PC-9 (cell line): ENCODE results near the gene SMCO2. TPM values are rescaled to one million over a fixed set of nuclear protein-coding genes. Genes with fewer than 3 reads are reported as not detected.

Experiments
- BruUV-seq: library from RNA; stranded (reverse); fragments of 400-500 nt; replicated peaks from 2 replicates; lab custom pipeline; 2021; lab: Mats Ljungman, UMichigan
- CTCF ChIA-PET: fragments of 300-600 bp; sonication (Branson Sonifier 250); formaldehyde crosslinking; loops from one replicate; lab custom pipeline; 2022; ENCODE audit warnings: antibody characterized with exemption; lab: Charles Lee
- POLR2A ChIA-PET: fragments of 300-600 bp; sonication (Branson Sonifier 250); formaldehyde crosslinking; loops from one replicate; lab custom pipeline; 2022; ENCODE audit warnings: antibody characterized with exemption; ENCODE audit not compliant: unreplicated experiment; lab: Charles Lee
- DNase-seq, 2 experiments: peaks; one replicate each; pipeline versions ENCODE4 v3.0.0 to v3.0.0-alpha.2; 2015 to 2022; ENCODE audit warnings: mixed read lengths in 1 of 2
- H2AFZ ChIP-seq: fragments of 200-600 bp; sonication (generic); 2 replicates; pipeline ENCODE4 v1.8.1; 2017; ENCODE audit warnings: antibody characterized with exemption
- H3F3A ChIP-seq: fragments of 200-600 bp; sonication (generic); 2 replicates; pipeline ENCODE4 v1.8.1; 2017; ENCODE audit warnings: antibody characterized with exemption, mild to moderate bottlenecking, low read depth; ENCODE audit not compliant: insufficient read depth
- H3K27ac ChIP-seq: fragments of 200-600 bp; sonication (generic); 2 replicates; pipeline ENCODE4 v1.6.1; 2016; ENCODE audit warnings: mixed run types
- H3K27me3 ChIP-seq: fragments of 200-600 bp; sonication (generic); 2 replicates; pipeline ENCODE4 v1.6.1; 2016; ENCODE audit warnings: low read depth, mixed run types; ENCODE audit not compliant: insufficient read depth
- H3K36me3 ChIP-seq: fragments of 200-600 bp; sonication (generic); 2 replicates; pipeline ENCODE4 v1.6.1; 2016; ENCODE audit warnings: low read depth, mixed run types
- H3K4me1 ChIP-seq: fragments of 200-600 bp; sonication (generic); replicated peaks from 2 replicates; pipeline ENCODE4 v1.6.1; 2016; ENCODE audit warnings: mixed run types; ENCODE audit not compliant: insufficient read depth
- H3K4me2 ChIP-seq: fragments of 200-600 bp; sonication (generic); 2 replicates; pipeline ENCODE4 v1.6.1; 2017; ENCODE audit warnings: mixed run types
- H3K4me3 ChIP-seq: fragments of 200-600 bp; sonication (generic); 2 replicates; pipeline ENCODE4 v1.6.1; 2016; ENCODE audit warnings: mixed run types
- H3K79me2 ChIP-seq: fragments of 200-600 bp; sonication (generic); 2 replicates; pipeline ENCODE4 v1.6.1; 2017; ENCODE audit warnings: low read depth, mixed run types
- H3K9me2 ChIP-seq: fragments of 200-600 bp; sonication (generic); 2 replicates; pipeline ENCODE4 v1.8.1; 2017; ENCODE audit warnings: mild to moderate bottlenecking; ENCODE audit not compliant: insufficient read depth
- H3K9me3 ChIP-seq: fragments of 200-600 bp; sonication (generic); 2 replicates; pipeline ENCODE4 v1.8.1; 2016; ENCODE audit warnings: low read depth; ENCODE audit not compliant: insufficient read depth
- H4K20me1 ChIP-seq: fragments of 200-600 bp; sonication (generic); 2 replicates; pipeline ENCODE4 v1.8.1; 2017; ENCODE audit not compliant: insufficient read depth
- EZH2 ChIP-seq: fragments of 200-600 bp; sonication (generic); IDR thresholded peaks from 2 replicates; pipeline ENCODE4 v1.8.0; 2017; ENCODE audit warnings: antibody characterized with exemption, low read depth
- intact Hi-C: fragments of 100-400 bp; cut with micrococcal nuclease; formaldehyde crosslinking; loops from one replicate; pipeline ENCODE4 v1.10.0; 2022; ENCODE audit not compliant: unreplicated experiment
- total RNA-seq: library from RNA; stranded (reverse); gene quantifications from 2 replicates; pipeline ENCODE4 v1.2.3, GENCODE V29; 2021
- TF ChIP-seq, protein P1 (sequence below): fragments of 200-600 bp; sonication (generic); conservative IDR thresholded peaks from 2 replicates; pipeline ENCODE4 v1.6.1; 2017; ENCODE audit warnings: mixed run types, antibody characterized with exemption, mild to moderate bottlenecking, moderate library complexity

SMCO2 gene
- total RNA-seq, 1 experiment from 2014 or later: 3.7 TPM

DNA sequence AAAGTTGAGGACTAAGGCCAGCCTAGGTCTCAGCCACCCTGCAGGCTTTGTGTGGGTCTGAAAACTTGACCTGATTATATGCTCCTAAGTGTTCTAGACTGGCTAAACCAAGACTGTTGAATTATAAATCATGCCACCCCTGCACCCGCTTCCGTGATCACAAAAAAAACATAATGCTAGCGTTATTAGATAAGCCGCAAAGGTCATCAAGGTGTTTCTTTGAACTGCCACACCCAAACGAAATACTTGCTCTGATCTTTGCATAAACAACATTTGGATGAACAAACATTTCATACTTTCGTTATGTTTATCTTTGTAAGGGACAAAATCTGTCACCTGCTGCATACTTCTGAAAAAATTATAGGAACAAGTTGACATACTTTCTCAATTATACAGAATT, 2.5 kb downstream of the SMCO2 start:
- no peaks in the 10 kb centered on the region for H3F3A ChIP-seq
- no peak overlapping the region for H3K4me2 ChIP-seq
- no peak overlapping the region for H2AFZ ChIP-seq
- H3K36me3 ChIP-seq: no peaks in the 10 kb centered on the region
- H3K9me2 ChIP-seq: no peaks in the 10 kb centered on the region
- no peak overlapping the region for H3K27ac ChIP-seq
- DNase-seq: no peak
- BruUV-seq: no TSS peak
- no peaks in the 10 kb centered on the region for H4K20me1 ChIP-seq
- no peaks in the 10 kb centered on the region for H3K4me1 ChIP-seq
- no peaks in the 10 kb centered on the region for H3K9me3 ChIP-seq
- intact Hi-C loops: no loop called here
- POLR2A ChIA-PET: no interaction called here
- H3K4me3 ChIP-seq: no peak overlapping the region
- no peaks in the 10 kb centered on the region for H3K27me3 ChIP-seq
- no peaks in the 10 kb centered on the region for H3K79me2 ChIP-seq
- TF ChIP-seq, protein P1, sequence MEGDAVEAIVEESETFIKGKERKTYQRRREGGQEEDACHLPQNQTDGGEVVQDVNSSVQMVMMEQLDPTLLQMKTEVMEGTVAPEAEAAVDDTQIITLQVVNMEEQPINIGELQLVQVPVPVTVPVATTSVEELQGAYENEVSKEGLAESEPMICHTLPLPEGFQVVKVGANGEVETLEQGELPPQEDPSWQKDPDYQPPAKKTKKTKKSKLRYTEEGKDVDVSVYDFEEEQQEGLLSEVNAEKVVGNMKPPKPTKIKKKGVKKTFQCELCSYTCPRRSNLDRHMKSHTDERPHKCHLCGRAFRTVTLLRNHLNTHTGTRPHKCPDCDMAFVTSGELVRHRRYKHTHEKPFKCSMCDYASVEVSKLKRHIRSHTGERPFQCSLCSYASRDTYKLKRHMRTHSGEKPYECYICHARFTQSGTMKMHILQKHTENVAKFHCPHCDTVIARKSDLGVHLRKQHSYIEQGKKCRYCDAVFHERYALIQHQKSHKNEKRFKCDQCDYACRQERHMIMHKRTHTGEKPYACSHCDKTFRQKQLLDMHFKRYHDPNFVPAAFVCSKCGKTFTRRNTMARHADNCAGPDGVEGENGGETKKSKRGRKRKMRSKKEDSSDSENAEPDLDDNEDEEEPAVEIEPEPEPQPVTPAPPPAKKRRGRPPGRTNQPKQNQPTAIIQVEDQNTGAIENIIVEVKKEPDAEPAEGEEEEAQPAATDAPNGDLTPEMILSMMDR: no peak
- TF ChIP-seq EZH2: no peak
- CTCF ChIA-PET: no interaction called here

DNA sequence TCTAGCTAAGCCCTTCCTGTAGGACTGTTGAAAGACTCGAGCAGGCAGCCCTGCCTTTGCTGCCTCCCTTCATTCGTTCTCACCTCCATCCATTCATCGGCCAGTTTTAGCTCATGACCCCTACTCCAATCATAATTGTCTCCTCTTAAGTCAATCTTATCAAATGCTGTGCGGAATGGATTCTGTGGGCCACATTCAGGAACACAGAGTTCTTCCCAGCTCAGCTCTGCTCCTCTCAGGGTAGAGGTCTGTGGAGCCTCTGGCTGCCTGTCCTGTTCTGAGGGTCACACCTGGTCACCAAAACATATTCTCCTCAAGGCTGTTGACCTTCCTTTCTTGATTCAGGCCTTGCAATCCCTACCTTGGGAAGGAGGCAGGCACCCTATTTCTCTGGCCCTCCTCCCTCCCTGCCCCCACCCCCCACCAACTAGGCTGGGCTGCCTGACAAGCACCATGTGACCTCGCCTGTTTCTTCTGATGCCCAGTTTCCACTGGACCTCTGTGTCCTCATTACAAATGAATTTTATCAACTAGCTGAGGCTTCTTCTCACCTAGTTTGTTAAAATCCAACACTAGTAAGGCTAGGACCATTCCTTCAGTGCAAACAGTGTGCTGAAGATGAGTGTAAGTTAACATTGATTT, 3.5 kb downstream of the SMCO2 start:
- Histone ChIP-seq H4K20me1 (no peaks in the 10 kb centered on the region), H3K79me2 (no peaks in the 10 kb centered on the region), H3K9me3 (no peaks in the 10 kb centered on the region), H3K4me1 (no peaks in the 10 kb centered on the region), H3K4me2 (no peak overlapping the region), H3K9me2 (no peaks in the 10 kb centered on the region), H3K36me3 (no peaks in the 10 kb centered on the region), H3K27ac (no peak overlapping the region), H2AFZ (no peak overlapping the region), H3F3A (no peaks in the 10 kb centered on the region), H3K4me3 (no peak overlapping the region), H3K27me3 (no peaks in the 10 kb centered on the region)
- ChIA-PET CTCF (no interaction called here), POLR2A (no interaction called here)
- TF ChIP-seq EZH2: no peak
- TF ChIP-seq, protein P1: no peak
- intact Hi-C loops: no loop called here
- no TSS peak for BruUV-seq
- no peak for DNase-seq

DNA sequence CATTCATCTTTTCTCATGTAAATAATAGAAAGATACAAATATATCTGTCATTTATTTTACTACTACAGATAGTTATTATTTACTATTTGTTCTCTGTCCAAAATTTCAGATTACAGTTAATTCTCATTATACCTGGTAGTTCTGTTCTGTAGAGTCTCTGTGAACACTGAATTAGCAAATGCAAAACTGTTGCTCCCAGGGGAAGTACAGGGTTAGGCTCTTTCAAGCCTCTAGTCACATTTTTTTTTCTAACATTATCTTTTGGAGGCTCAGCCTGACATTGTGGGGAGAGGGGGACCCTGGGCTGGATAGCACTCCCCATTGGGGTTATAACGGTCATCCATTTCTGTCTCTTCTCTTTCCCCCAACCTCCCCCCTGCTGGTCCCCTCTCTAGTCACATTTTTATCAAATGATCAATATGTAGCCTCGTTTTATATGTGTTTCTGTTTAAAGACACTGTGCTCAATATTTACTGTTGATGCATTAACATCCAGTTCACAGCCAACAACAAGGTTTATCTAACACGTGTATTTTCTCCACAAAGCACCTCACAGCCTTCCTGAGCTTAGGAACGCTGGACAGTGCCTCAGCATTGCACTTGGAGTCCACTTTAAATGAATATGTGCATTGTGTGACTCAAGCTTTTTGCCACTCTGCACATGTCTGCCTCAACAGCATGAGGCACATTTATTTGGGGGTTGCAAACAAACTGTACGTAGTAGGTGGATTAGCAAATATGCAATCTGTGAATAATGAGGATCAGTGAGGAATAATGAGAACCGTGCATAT, 4.7 kb downstream of the SMCO2 start:
- Histone ChIP-seq H3K4me2 (no peak overlapping the region), H3K4me3 (no peak overlapping the region), H3K9me2 (no peaks in the 10 kb centered on the region), H4K20me1 (no peaks in the 10 kb centered on the region), H3K27ac (no peak overlapping the region), H3K79me2 (no peaks in the 10 kb centered on the region), H3F3A (no peaks in the 10 kb centered on the region), H3K36me3 (no peaks in the 10 kb centered on the region), H3K4me1 (no peaks in the 10 kb centered on the region), H3K27me3 (no peaks in the 10 kb centered on the region), H2AFZ (no peak overlapping the region), H3K9me3 (no peaks in the 10 kb centered on the region)
- CTCF ChIA-PET: no interaction called here
- no TSS peak for BruUV-seq
- TF ChIP-seq, protein P1: no peak
- TF ChIP-seq EZH2: no peak
- DNase-seq: no peak
- POLR2A ChIA-PET: no interaction called here
- intact Hi-C loops: no loop called here
